ENCODE results near the gene GXYLT2. TPM values are rescaled to one million over a fixed set of nuclear protein-coding genes. Genes with fewer than 3 reads are reported as not detected.

Gene GXYLT2
- total and polyA plus RNA-seq, 10 of the 15 experiments (the other 5 are each of a cell fraction or from before 2014, with no cell fraction given) = 0.27 to 2.6 (median 0.78) TPM

- Histone ChIP-seq H2AFZ (ENCODE audit: control insufficient read depth, low read depth, low read length) (peak overlapping the region; percentile 70), H3K27me3 (replicated peaks in 1 of 2; ENCODE audit: control insufficient read depth in 2 of 2, insufficient read depth in 2 of 2, low read length in 1 of 2) (no peaks in the 10 kb centered on the region), H4K20me1 (ENCODE audit: control insufficient read depth, insufficient read depth) (no peaks in the 10 kb centered on the region), H3K4me3 (peak overlapping the region; percentile 1; the same call in 1 of the 2 replicates), H3K9ac (ENCODE audit: control insufficient read depth, insufficient read depth, low read length) (peak overlapping the region; percentile 14; the same call in 1 of the 2 replicates), H3K4me1 (ENCODE audit: control insufficient read depth, insufficient read depth, low read length) (peaks cover 13% of the 10 kb centered on the region), H3K79me2 (ENCODE audit: control insufficient read depth, insufficient read depth, low read length) (no peaks in the 10 kb centered on the region), H3K36me3 (ENCODE audit: control insufficient read depth in 2 of 2, insufficient read depth in 2 of 2, low read length in 1 of 2) (no peaks in the 10 kb centered on the region), H3K9me3 (replicated peaks; ENCODE audit: control insufficient read depth, insufficient read depth, low read length) (no peaks in the 10 kb centered on the region), H3K27ac (ENCODE audit: control insufficient read depth, insufficient read depth) (no peak overlapping the region), H3K4me2 (ENCODE audit: control insufficient read depth, insufficient read depth) (peak overlapping the region; percentile 73)
- in situ Hi-C loops (cut with MboI) = no loop called here
- peak; percentile 34 for ATAC-seq
- no TSS peak for BruUV-seq (replicated peaks)
- no peak for FAIRE-seq
- ChIA-PET RAD21 (ENCODE audit: unreplicated experiment) (interaction anchor here (1.0 to 1.3 kb wide), 6 partner anchors 10 to 100 kb away, joined by 3 to 5 read pairs (median 4); partner anchors contain the start of gene PPP4R2), CTCF (interaction anchor here (0.8 to 2.0 kb wide), 3 partner anchors 11 to 108 kb away, joined by 3 to 7 read pairs (median 5); no protein-coding TSS in a partner anchor), POLR2A (interaction anchor here (1.1 kb wide), 1 partner anchor 21 kb away, joined by 4 read pairs; no protein-coding TSS in a partner anchor), SMC1A (ENCODE audit: uncharacterized antibody, unreplicated experiment) (interaction anchor here (0.9 to 1.0 kb wide), 3 partner anchors 10 to 45 kb away, joined by 3 to 6 read pairs (median 4); partner anchors contain the start of gene PPP4R2)
- TF ChIP-seq E4F1 (IDR thresholded peaks at IDR 0.05; ENCODE audit: borderline replicate concordance, partially characterized antibody) = no peak
- TF ChIP-seq TCF7 (IDR thresholded peaks at IDR 0.05; ENCODE audit: borderline replicate concordance) = no peak
- TF ChIP-seq, protein P1, sequence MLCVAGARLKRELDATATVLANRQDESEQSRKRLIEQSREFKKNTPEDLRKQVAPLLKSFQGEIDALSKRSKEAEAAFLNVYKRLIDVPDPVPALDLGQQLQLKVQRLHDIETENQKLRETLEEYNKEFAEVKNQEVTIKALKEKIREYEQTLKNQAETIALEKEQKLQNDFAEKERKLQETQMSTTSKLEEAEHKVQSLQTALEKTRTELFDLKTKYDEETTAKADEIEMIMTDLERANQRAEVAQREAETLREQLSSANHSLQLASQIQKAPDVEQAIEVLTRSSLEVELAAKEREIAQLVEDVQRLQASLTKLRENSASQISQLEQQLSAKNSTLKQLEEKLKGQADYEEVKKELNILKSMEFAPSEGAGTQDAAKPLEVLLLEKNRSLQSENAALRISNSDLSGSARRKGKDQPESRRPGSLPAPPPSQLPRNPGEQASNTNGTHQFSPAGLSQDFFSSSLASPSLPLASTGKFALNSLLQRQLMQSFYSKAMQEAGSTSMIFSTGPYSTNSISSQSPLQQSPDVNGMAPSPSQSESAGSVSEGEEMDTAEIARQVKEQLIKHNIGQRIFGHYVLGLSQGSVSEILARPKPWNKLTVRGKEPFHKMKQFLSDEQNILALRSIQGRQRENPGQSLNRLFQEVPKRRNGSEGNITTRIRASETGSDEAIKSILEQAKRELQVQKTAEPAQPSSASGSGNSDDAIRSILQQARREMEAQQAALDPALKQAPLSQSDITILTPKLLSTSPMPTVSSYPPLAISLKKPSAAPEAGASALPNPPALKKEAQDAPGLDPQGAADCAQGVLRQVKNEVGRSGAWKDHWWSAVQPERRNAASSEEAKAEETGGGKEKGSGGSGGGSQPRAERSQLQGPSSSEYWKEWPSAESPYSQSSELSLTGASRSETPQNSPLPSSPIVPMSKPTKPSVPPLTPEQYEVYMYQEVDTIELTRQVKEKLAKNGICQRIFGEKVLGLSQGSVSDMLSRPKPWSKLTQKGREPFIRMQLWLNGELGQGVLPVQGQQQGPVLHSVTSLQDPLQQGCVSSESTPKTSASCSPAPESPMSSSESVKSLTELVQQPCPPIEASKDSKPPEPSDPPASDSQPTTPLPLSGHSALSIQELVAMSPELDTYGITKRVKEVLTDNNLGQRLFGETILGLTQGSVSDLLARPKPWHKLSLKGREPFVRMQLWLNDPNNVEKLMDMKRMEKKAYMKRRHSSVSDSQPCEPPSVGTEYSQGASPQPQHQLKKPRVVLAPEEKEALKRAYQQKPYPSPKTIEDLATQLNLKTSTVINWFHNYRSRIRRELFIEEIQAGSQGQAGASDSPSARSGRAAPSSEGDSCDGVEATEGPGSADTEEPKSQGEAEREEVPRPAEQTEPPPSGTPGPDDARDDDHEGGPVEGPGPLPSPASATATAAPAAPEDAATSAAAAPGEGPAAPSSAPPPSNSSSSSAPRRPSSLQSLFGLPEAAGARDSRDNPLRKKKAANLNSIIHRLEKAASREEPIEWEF (IDR thresholded peaks at IDR 0.05; ENCODE audit: insufficient replicate concordance, low read depth, low read length) = no peak
- TF ChIP-seq MTA2 (IDR thresholded peaks at IDR 0.05; ENCODE audit: low read depth) = no peak
- TF ChIP-seq SUZ12 (IDR thresholded peaks at IDR 0.05; ENCODE audit: unreplicated experiment) = no peak
- intact Hi-C loops (cut with micrococcal nuclease; ENCODE audit: unreplicated experiment) = no loop called here
- no peak for DNase-seq (ENCODE audit: low read depth, low spot score)
- WGBS (ENCODE audit: insufficient coverage, insufficient replicate concordance, low lambda C conversion rate, missing lambda C conversion rate) = 8% methylated on average over 4 of the region's 4 CpGs
Observed at GRCh38 chr3:72950801-72951200, 63.0 kb downstream of the GXYLT2 start.

All from GM12878 (cell line).